ENCODE results near the gene VPS13C. TPM values are rescaled to one million over a fixed set of nuclear protein-coding genes. Genes with fewer than 3 reads are reported as not detected.

VPS13C gene
- total and polyA plus RNA-seq, 2 experiments from 2014 or later = 8.7 to 21.7 TPM

GRCh38 chr15:61879219-61879618, 181.0 kb downstream of the VPS13C start:
- Histone ChIP-seq H3K79me2 (ENCODE audit: insufficient read depth) (no peaks in the 10 kb centered on the region), H3K27me3 (replicated peaks; ENCODE audit: insufficient read depth) (no peaks in the 10 kb centered on the region), H3K4me2 (ENCODE audit: unreplicated experiment) (no peak overlapping the region), H3K4me3 (no peak overlapping the region), H3K9me3 (ENCODE audit: low read depth) (no peaks in the 10 kb centered on the region), H4K20me1 (ENCODE audit: insufficient read depth) (no peaks in the 10 kb centered on the region), H3K9me2 (ENCODE audit: insufficient read depth) (no peaks in the 10 kb centered on the region), H2AFZ (no peak overlapping the region), H3K36me3 (ENCODE audit: low read depth) (0 out of 2 replicates have a peak, but pooled peaks cover 6% of the 10 kb centered on the region), H3K27ac (no peak overlapping the region), H3K9ac (no peak overlapping the region), H3F3A (ENCODE audit: insufficient read depth) (no peaks in the 10 kb centered on the region), H3K4me1 (ENCODE audit: insufficient read depth) (no peaks in the 10 kb centered on the region)
- no peak for DNase-seq
- TF ChIP-seq EZH2 (IDR thresholded peaks at IDR 0.05; ENCODE audit: insufficient read depth, poor library complexity, severe bottlenecking) (no peak), EZH2phosphoT487 (IDR thresholded peaks at IDR 0.05; ENCODE audit: insufficient read depth, low read depth) (no peak)
- WGBS, 2 experiments (ENCODE audit: low coverage in 1 of 2, low lambda C conversion rate in 2 of 2, missing lambda C conversion rate in 2 of 2) = 88 to 90% methylated on average over 3 of the region's 3 CpGs
- in situ Hi-C loops (cut with MboI) = no loop called here

GRCh38 chr15:61871926-61872522, 188.2 kb downstream of the VPS13C start:
- TF ChIP-seq EZH2 (IDR thresholded peaks at IDR 0.05; ENCODE audit: insufficient read depth, poor library complexity, severe bottlenecking) = no peak
- TF ChIP-seq EZH2phosphoT487 (IDR thresholded peaks at IDR 0.05; ENCODE audit: insufficient read depth, low read depth) = no peak
- Histone ChIP-seq H3K9ac (no peak overlapping the region), H3K27ac (no peak overlapping the region), H3K4me3 (no peak overlapping the region), H3K9me2 (ENCODE audit: insufficient read depth) (no peaks in the 10 kb centered on the region), H3K79me2 (ENCODE audit: insufficient read depth) (no peaks in the 10 kb centered on the region), H3K27me3 (replicated peaks; ENCODE audit: insufficient read depth) (no peaks in the 10 kb centered on the region), H3K36me3 (ENCODE audit: low read depth) (peaks cover 24% of the 10 kb centered on the region), H4K20me1 (ENCODE audit: insufficient read depth) (no peaks in the 10 kb centered on the region), H3F3A (ENCODE audit: insufficient read depth) (no peaks in the 10 kb centered on the region), H2AFZ (no peak overlapping the region), H3K9me3 (ENCODE audit: low read depth) (no peaks in the 10 kb centered on the region), H3K4me1 (ENCODE audit: insufficient read depth) (no peaks in the 10 kb centered on the region), H3K4me2 (ENCODE audit: unreplicated experiment) (no peak overlapping the region)
- peak; percentile 48 for DNase-seq
- in situ Hi-C loops (cut with MboI) = no loop called here
- 97 to 98% methylated on average over 1 of the region's 1 CpG for WGBS, 2 experiments (ENCODE audit: low coverage in 1 of 2, low lambda C conversion rate in 2 of 2, missing lambda C conversion rate in 2 of 2)

- 100% methylated on average over 3 of the region's 3 CpGs for WGBS, 2 experiments (ENCODE audit: low coverage in 1 of 2, low lambda C conversion rate in 2 of 2, missing lambda C conversion rate in 2 of 2)
- no peak overlapping the region for H3K9ac ChIP-seq
- H3K79me2 ChIP-seq (ENCODE audit: insufficient read depth) = no peaks in the 10 kb centered on the region
- in situ Hi-C loops (cut with MboI) = no loop called here
- no peaks in the 10 kb centered on the region for H3K4me1 ChIP-seq (ENCODE audit: insufficient read depth)
- H3K36me3 ChIP-seq (ENCODE audit: low read depth) = peaks cover 18% of the 10 kb centered on the region
- no peak for DNase-seq
- H3K27ac ChIP-seq = no peak overlapping the region
- no peaks in the 10 kb centered on the region for H3K27me3 ChIP-seq (replicated peaks; ENCODE audit: insufficient read depth)
- no peaks in the 10 kb centered on the region for H4K20me1 ChIP-seq (ENCODE audit: insufficient read depth)
- no peaks in the 10 kb centered on the region for H3F3A ChIP-seq (ENCODE audit: insufficient read depth)
- no peak overlapping the region for H3K4me3 ChIP-seq
- H3K9me3 ChIP-seq (ENCODE audit: low read depth) = no peaks in the 10 kb centered on the region
- no peak overlapping the region for H2AFZ ChIP-seq
- no peaks in the 10 kb centered on the region for H3K9me2 ChIP-seq (ENCODE audit: insufficient read depth)
- H3K4me2 ChIP-seq (ENCODE audit: unreplicated experiment) = no peak overlapping the region
- no peak for TF ChIP-seq EZH2phosphoT487 (IDR thresholded peaks at IDR 0.05; ENCODE audit: insufficient read depth, low read depth)
- TF ChIP-seq EZH2 (IDR thresholded peaks at IDR 0.05; ENCODE audit: insufficient read depth, poor library complexity, severe bottlenecking) = no peak
Measured at GRCh38 chr15:61869656-61870055, 190.6 kb downstream of the VPS13C start.

GRCh38 chr15:61861962-61862361, 198.3 kb downstream of the VPS13C start:
- H3K4me1 ChIP-seq (ENCODE audit: insufficient read depth) = no peaks in the 10 kb centered on the region
- in situ Hi-C loops (cut with MboI) = no loop called here
- WGBS, 2 experiments (ENCODE audit: low coverage in 1 of 2, low lambda C conversion rate in 2 of 2, missing lambda C conversion rate in 2 of 2) = 90 to 99% methylated on average over 3 of the region's 3 CpGs

More at GRCh38 chr15:61861962-61862361, 198.3 kb downstream of the VPS13C start:
- no peak for TF ChIP-seq EZH2phosphoT487 (IDR thresholded peaks at IDR 0.05; ENCODE audit: insufficient read depth, low read depth)
- TF ChIP-seq EZH2 (IDR thresholded peaks at IDR 0.05; ENCODE audit: insufficient read depth, poor library complexity, severe bottlenecking) = no peak
- Histone ChIP-seq H3K9me2 (ENCODE audit: insufficient read depth) (no peaks in the 10 kb centered on the region), H3K36me3 (ENCODE audit: low read depth) (0 out of 2 replicates have a peak, but pooled peaks cover 5% of the 10 kb centered on the region), H3F3A (ENCODE audit: insufficient read depth) (no peaks in the 10 kb centered on the region), H4K20me1 (ENCODE audit: insufficient read depth) (no peaks in the 10 kb centered on the region), H3K27me3 (replicated peaks; ENCODE audit: insufficient read depth) (no peaks in the 10 kb centered on the region), H3K4me2 (ENCODE audit: unreplicated experiment) (no peak overlapping the region), H3K79me2 (ENCODE audit: insufficient read depth) (no peaks in the 10 kb centered on the region), H3K9me3 (ENCODE audit: low read depth) (no peaks in the 10 kb centered on the region), H3K4me3 (no peak overlapping the region), H3K9ac (no peak overlapping the region), H2AFZ (no peak overlapping the region), H3K27ac (no peak overlapping the region)
- DNase-seq = no peak
